Activated T-helper 17 cell treated with anti-CD3 and anti-CD28 coated beads, Interleukin-2, amount 50 U/mL, for 72 hours (primary cell): Measurements from ENCODE around the gene MSI2. TPM values are rescaled to one million over a fixed set of nuclear protein-coding genes. Genes with fewer than 3 reads are reported as not detected.
A peak's percentile ranks its signal among the peaks of the same experiment; 100 is the strongest.

Source experiments
- ATAC-seq: fragments of 150-1000 bp; cut with Tn5 transposase; replicated peaks from 2 replicates; pipeline ENCODE4 v1.10.0; 2021; ENCODE audit warnings: mild to moderate bottlenecking, moderate library complexity
- H3K27ac Mint-ChIP-seq: one replicate; pipeline ENCODE4 v1.8.0; 2022; ENCODE audit warnings: mixed read lengths
- H3K27me3 Mint-ChIP-seq: one replicate; pipeline ENCODE4 v1.8.0; 2022; ENCODE audit warnings: mixed read lengths
- H3K36me3 Mint-ChIP-seq: one replicate; pipeline ENCODE4 v1.8.0; 2022; ENCODE audit warnings: low read depth, mild to moderate bottlenecking, mixed read lengths
- H3K4me1 Mint-ChIP-seq: one replicate; pipeline ENCODE4 v1.8.0; 2022; ENCODE audit warnings: mixed read lengths
- H3K4me3 Mint-ChIP-seq: one replicate; pipeline ENCODE4 v1.8.0; 2022; ENCODE audit warnings: mild to moderate bottlenecking, mixed read lengths
- H3K9me3 Mint-ChIP-seq: one replicate; pipeline ENCODE4 v1.8.0; 2022; ENCODE audit warnings: mixed read lengths
- total RNA-seq, 2 donors: library from RNA; stranded (reverse); gene quantifications; one replicate each; pipeline ENCODE4 v1.2.3, GENCODE V29; 2022

Gene MSI2
- total RNA-seq, 2 donors from 2014 or later: 96.3 to 128 TPM

DNA sequence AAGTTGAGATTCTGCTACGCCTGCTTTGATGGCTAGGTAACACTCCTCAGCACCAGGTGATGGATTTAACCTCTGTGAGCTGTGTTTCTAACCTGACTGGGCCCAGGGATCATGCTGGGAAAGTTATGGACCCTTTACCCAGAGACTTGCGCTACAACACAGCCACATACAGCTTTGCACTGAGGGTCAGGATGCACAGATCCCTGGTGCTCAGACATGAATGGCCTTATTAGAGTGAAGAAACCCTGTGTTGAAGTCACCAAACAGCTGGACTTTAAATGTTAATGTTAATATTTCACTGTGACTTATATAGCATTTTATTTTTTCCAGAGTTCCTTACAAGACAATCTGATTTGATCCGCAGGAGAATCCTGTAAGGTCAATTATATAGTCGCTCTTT, 114.3 kb downstream of the MSI2 start:
- peaks cover 16% of the 10 kb centered on the region for H3K36me3 Mint-ChIP-seq
- no peaks in the 10 kb centered on the region for H3K9me3 Mint-ChIP-seq
- no peaks in the 10 kb centered on the region for H3K27me3 Mint-ChIP-seq
- peaks cover 33% of the 10 kb centered on the region for H3K4me1 Mint-ChIP-seq
- H3K27ac Mint-ChIP-seq: no peak overlapping the region
- no peak overlapping the region for H3K4me3 Mint-ChIP-seq
- ATAC-seq: no peak

DNA sequence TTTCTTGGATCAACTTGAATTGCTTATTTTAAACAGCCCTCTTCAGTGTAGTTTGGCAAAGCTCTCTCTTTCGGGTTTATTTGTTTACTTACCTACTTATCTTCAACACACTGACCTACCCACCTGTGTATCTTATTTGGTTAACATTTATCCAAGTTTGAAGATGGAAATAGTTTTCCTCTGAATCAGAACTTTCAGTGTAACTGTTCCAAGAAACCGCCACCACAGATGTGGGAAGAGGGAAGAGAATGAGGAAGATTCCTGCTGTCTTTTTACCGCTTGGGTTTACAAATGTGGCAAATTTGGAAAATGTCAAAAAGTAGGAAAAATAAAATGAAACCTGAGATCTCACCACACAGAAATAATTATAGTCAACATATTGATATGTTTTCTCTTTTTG, 115.8 kb downstream of the MSI2 start:
- H3K4me1 Mint-ChIP-seq: peaks cover 29% of the 10 kb centered on the region
- H3K36me3 Mint-ChIP-seq: peaks cover 20% of the 10 kb centered on the region
- no peak for ATAC-seq
- H3K27me3 Mint-ChIP-seq: no peaks in the 10 kb centered on the region
- H3K4me3 Mint-ChIP-seq: no peak overlapping the region
- no peaks in the 10 kb centered on the region for H3K9me3 Mint-ChIP-seq
- no peak overlapping the region for H3K27ac Mint-ChIP-seq

DNA sequence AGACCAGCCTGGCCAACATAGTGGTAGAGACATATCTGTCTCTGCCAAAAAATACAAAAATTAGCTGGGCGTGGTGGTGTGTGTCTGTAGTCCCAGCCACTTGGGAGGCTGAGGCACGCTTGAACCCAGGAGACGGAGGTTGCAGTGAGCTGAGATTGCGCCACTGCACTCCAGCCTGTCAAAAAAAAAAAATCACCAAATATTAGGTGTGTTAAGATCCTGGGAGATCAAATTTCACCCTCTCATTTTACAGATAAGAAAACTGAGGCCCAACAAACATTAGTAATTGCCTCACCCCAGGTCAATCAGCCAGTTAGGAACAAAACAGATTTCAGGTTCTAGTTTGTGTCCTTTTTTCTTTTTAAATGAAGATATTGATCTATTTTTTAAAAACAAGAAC, 116.7 kb downstream of the MSI2 start:
- ATAC-seq: no peak
- no peak overlapping the region for H3K27ac Mint-ChIP-seq
- no peaks in the 10 kb centered on the region for H3K9me3 Mint-ChIP-seq
- H3K4me3 Mint-ChIP-seq: no peak overlapping the region
- H3K4me1 Mint-ChIP-seq: peaks cover 28% of the 10 kb centered on the region
- H3K36me3 Mint-ChIP-seq: peaks cover 20% of the 10 kb centered on the region
- H3K27me3 Mint-ChIP-seq: no peaks in the 10 kb centered on the region

DNA sequence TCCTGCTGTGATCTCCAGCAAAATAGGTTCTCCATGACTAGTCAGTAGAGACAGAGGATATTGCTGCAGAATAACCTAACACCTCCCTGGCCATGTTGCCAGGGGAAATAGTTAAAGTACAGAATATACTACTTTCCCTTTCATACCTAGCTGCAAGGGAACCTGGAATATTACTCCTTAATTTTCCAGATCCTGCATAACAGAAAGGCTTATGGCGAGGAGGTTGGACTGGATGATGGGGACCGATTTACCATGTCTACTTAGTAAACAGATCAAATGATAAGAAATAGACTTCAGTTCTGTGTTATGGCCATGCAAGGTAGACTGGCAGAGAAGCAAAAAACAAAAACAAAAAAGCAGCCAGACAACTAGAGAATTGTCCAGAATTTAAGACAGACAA, 117.4 kb downstream of the MSI2 start:
- Mint-ChIP-seq H3K4me3 (no peak overlapping the region), H3K27ac (no peak overlapping the region), H3K27me3 (no peaks in the 10 kb centered on the region), H3K4me1 (peaks cover 26% of the 10 kb centered on the region), H3K9me3 (no peaks in the 10 kb centered on the region), H3K36me3 (peaks cover 20% of the 10 kb centered on the region)
- ATAC-seq: no peak

DNA sequence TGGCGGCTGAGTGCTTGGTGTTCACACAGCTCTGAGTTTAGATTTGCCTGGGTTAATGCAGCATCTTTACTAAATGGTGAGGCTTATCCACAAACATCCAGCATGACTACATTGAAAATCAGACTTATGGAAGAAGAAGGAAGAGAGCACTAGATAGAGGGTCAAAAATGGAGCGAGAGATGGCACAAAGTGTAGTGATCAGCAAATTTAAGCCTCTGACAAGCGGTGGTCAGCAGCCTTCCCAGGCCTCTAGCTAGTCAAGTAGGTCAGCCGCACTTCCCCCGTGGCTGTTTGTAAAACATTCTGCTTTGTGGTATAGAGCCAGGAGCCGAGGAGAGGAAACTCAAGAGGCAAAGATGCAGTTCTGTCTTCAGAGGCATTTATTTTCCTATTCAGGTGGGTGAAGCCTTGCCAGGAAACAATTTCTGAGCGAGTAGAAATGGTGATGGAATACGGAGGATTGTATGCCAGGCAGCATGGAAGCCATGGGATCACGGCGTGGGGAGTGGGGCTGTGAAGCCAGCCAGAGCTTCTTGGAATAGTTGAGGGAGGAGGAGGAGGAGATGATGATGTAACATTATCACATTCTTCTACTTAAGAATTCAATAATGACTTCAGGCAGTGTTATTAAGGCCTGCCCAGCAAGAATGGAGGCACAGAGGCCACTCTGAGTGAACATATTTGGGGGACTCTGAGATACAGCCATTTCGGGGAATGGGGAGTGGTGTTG, 118.9 kb downstream of the MSI2 start:
- peaks cover 32% of the 10 kb centered on the region for H3K36me3 Mint-ChIP-seq
- no peak overlapping the region for H3K4me3 Mint-ChIP-seq
- H3K27ac Mint-ChIP-seq: no peak overlapping the region
- H3K9me3 Mint-ChIP-seq: no peaks in the 10 kb centered on the region
- peaks cover 25% of the 10 kb centered on the region for H3K4me1 Mint-ChIP-seq
- no peak for ATAC-seq
- H3K27me3 Mint-ChIP-seq: no peaks in the 10 kb centered on the region

DNA sequence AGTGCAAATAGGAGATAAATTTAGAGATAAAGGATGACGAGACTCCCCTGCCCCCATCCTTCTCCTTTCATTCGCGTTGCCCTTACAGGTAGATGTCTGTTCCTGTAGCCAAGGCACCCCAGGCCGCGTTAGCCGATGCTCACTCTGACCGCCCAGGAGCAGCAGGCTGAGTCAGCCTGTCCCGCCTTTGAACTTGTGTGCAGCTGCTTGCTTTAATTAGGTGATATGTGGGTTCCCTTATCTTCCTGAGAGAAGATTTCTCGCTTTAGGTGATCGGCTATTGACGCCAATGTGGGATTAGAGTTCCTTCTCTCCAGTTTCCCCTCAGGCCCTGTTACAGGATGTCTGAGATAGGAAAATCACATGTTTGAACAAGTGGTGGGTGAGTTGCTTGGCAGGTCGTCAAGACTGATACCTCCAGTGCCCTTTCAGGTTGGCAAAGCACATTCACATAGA, 119.5 kb downstream of the MSI2 start:
- ATAC-seq: no peak
- peaks cover 25% of the 10 kb centered on the region for H3K4me1 Mint-ChIP-seq
- H3K27ac Mint-ChIP-seq: no peak overlapping the region
- H3K9me3 Mint-ChIP-seq: no peaks in the 10 kb centered on the region
- no peak overlapping the region for H3K4me3 Mint-ChIP-seq
- H3K27me3 Mint-ChIP-seq: no peaks in the 10 kb centered on the region
- peaks cover 32% of the 10 kb centered on the region for H3K36me3 Mint-ChIP-seq

DNA sequence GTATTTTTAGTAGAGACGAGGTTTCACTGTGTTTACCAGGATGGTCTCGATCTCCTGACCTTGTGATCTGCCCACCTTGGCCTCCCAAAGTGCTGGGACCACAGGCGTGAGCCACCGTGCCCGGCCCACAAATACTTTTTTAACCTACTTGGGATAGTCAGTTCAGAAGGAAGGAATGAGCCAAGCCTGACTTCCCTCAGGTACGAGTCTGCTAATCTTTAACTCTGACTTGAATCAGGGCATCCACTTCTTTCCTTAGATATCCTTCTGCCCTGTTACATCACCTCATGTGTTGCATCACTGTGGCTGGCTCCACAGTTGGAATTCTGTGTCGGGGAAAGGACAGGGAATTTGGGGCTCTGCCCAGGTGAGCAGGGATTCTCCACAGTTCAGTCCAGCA, 120.8 kb downstream of the MSI2 start:
- H3K4me1 Mint-ChIP-seq: peaks cover 28% of the 10 kb centered on the region
- ATAC-seq: no peak
- peaks cover 2% of the 10 kb centered on the region for H3K9me3 Mint-ChIP-seq
- H3K4me3 Mint-ChIP-seq: no peak overlapping the region
- H3K36me3 Mint-ChIP-seq: peaks cover 31% of the 10 kb centered on the region
- no peak overlapping the region for H3K27ac Mint-ChIP-seq
- H3K27me3 Mint-ChIP-seq: no peaks in the 10 kb centered on the region

DNA sequence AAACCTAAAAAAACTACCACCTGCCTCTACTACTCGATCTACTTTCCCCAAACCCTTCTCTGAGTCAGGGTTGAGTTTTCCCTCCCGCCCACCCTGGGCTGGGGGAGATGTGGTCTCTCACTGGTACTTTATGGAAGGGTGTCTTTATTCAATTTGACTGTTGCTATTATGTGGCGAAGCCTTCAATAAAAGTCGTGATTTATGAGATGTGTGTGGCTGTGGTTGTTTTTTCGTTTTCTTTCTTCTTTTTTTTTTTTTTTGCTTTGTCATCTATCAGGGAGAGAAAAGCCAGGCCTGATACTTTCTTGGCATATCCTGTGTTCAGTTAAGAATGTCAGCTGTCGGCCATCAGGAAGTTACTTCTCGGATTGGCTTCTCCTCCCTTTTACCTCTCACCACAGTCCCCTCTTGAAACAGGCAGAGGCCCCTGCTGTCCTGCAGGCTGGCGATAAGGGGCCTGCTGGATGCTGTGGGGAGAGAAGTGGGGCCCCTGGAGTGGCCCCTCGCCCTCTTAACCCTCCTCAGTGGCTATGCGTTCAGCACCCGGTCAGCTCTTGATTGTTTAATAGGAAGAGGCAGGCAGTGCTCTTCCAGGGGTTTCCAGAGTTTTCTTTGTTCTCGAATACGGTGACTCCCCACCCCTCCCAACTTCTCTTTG, 123.0 kb downstream of the MSI2 start:
- Mint-ChIP-seq H3K27ac (peak overlapping the region; percentile 70), H3K9me3 (peaks cover 10% of the 10 kb centered on the region), H3K27me3 (no peaks in the 10 kb centered on the region), H3K4me3 (peak overlapping the region; percentile 12), H3K36me3 (peaks cover 33% of the 10 kb centered on the region), H3K4me1 (peaks cover 28% of the 10 kb centered on the region)
- peak; percentile 90 for ATAC-seq

DNA sequence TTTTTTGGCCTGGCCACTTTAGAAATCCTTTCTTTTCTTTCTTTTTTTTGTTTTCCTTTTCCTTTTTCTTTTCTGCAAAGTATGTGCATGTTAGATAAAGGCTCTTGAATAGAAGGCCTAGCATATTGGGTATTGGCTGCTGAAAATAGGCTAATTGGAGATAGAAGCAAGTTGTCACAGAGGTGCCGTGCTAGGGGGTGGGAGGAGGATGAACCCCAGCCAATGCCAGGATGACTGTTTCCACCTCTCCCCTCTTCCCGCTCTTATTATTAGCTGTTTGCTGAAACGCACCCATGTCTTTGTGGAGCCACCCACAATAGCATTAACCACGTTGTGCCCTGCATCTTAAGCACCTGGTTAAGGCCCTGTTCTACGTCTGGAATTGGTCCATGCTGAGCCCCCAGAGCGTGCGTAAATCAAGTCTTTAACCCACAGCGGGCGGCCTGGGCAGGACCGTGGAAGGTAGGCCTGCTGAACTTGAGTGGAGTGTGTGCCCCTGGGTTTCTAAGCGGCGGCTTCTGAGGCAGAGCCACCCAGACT, 123.6 kb downstream of the MSI2 start:
- Mint-ChIP-seq H3K4me1 (peaks cover 28% of the 10 kb centered on the region), H3K36me3 (peaks cover 39% of the 10 kb centered on the region), H3K4me3 (no peak overlapping the region), H3K9me3 (peaks cover 15% of the 10 kb centered on the region), H3K27ac (peak overlapping the region; percentile 70), H3K27me3 (no peaks in the 10 kb centered on the region)
- no peak for ATAC-seq

DNA sequence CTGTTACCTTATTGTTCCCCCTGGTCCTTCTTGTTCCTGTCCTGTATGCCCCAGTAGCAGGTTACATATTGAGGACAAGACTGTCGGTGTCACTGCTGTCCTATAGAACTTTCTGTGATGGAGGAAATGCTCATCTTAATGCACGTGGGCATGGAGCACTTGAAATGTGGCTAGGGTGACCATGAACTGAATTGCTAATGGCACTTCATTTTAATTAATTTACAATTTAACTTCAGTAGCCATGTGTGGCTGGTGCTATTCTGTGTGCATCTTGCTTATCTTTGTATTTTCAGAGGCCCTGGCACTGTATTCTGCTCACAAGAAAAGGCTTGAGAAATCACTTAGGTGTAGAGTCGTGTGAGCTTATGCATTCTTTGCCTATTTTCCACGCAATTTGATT, 125.2 kb downstream of the MSI2 start:
- Mint-ChIP-seq H3K36me3 (peaks cover 44% of the 10 kb centered on the region), H3K4me3 (no peak overlapping the region), H3K27me3 (no peaks in the 10 kb centered on the region), H3K9me3 (peaks cover 28% of the 10 kb centered on the region), H3K27ac (no peak overlapping the region), H3K4me1 (peaks cover 22% of the 10 kb centered on the region)
- no peak for ATAC-seq

DNA sequence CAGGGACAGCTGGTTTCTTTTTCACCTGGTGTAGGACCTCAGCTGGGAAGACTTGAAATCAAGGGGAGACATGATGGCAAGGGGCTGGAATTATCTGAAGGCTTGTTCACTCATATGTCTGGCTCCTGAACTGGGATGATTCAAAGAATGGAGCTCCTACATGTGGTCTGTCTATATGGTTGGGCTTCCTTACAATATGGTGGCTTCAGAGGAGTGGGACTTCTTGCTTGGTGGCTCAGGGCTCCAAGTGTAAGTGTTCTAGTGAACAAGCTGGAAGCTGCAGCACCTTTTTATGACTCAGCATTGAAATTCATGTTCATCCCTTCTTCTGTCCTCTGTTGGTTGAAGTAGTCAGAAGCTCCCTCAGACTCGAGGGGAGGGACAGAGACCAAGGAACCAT, 127.9 kb downstream of the MSI2 start:
- no peaks in the 10 kb centered on the region for H3K27me3 Mint-ChIP-seq
- H3K9me3 Mint-ChIP-seq: peaks cover 35% of the 10 kb centered on the region
- peaks cover 15% of the 10 kb centered on the region for H3K4me1 Mint-ChIP-seq
- H3K27ac Mint-ChIP-seq: peak overlapping the region; percentile 13
- no peak for ATAC-seq
- peaks cover 51% of the 10 kb centered on the region for H3K36me3 Mint-ChIP-seq
- no peak overlapping the region for H3K4me3 Mint-ChIP-seq

DNA sequence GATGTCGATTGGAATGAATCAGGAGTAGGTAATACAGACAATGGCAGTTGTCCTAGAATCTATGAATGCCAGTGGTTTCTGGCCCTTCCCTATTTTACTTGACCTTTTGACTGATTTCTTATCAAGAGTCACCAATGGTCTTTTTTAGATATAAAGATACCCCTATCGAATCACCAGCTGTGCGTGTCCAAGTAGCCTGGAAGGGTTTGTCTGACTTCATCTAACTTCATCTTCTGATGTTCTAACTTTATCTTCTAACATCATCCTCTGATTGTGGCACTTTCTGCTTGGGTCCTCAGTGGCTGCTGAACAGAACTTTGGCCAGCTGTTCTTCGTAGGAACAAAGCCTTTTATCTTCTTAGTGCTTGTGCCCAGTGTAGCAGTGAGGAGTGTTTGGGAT, 129.7 kb downstream of the MSI2 start:
- H3K36me3 Mint-ChIP-seq: peaks cover 47% of the 10 kb centered on the region
- peaks cover 35% of the 10 kb centered on the region for H3K9me3 Mint-ChIP-seq
- ATAC-seq: no peak
- H3K4me3 Mint-ChIP-seq: no peak overlapping the region
- H3K27me3 Mint-ChIP-seq: no peaks in the 10 kb centered on the region
- H3K27ac Mint-ChIP-seq: peak overlapping the region; percentile 13
- peaks cover 6% of the 10 kb centered on the region for H3K4me1 Mint-ChIP-seq

DNA sequence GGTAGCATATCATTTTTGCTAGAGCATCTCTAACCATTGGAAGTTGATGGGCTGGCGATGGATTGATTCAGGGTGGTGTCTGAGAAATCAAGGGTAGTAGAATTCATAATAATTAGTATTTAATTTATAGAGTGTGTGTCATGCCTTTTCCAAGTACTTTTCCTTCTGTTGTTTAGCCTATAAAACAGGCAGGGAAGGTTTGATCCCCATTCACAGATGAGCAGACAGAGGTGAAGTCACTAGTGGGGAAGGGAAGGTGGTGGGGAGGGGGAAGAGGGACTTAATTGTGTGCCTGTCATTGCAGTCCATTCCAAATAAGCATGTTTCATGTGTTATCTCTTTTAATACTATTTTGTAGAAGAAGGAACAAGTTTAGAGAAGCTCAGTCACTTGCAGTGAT, 131.3 kb downstream of the MSI2 start:
- H3K4me3 Mint-ChIP-seq: no peak overlapping the region
- peaks cover 29% of the 10 kb centered on the region for H3K9me3 Mint-ChIP-seq
- H3K36me3 Mint-ChIP-seq: peaks cover 53% of the 10 kb centered on the region
- H3K27ac Mint-ChIP-seq: no peak overlapping the region
- ATAC-seq: no peak
- H3K4me1 Mint-ChIP-seq: no peaks in the 10 kb centered on the region
- no peaks in the 10 kb centered on the region for H3K27me3 Mint-ChIP-seq

DNA sequence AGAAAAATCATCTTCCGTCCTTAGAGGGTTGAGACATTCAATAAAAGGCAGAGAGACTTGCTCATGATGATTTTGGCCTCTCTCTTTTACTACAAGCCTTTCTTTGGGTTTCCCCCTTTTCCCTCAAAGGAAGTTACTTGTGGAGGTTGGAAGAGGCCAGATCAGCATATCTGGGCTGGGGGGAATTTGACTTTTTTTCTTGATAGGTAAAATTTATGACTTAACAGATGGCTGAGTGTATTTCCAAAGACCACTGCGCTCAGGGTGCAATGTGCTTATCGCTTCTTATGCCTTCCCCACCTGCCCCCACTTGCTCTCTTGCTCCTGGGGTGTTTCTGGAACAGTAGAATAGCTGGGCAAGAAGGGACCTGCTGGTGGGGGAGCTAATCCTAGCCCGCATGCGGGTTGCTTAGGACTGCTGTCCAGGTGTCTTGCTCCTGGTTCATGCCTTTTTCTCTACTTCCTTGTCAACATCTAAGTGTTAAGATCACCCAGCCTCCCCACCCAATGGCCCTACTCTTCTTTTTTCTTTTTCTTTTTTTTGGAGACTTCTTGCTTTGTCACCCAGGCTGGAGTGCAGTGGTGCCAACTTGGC, 131.9 kb downstream of the MSI2 start:
- Mint-ChIP-seq H3K27me3 (no peaks in the 10 kb centered on the region), H3K27ac (no peak overlapping the region), H3K4me1 (no peaks in the 10 kb centered on the region), H3K36me3 (peaks cover 54% of the 10 kb centered on the region), H3K9me3 (peaks cover 25% of the 10 kb centered on the region), H3K4me3 (no peak overlapping the region)
- ATAC-seq: no peak

DNA sequence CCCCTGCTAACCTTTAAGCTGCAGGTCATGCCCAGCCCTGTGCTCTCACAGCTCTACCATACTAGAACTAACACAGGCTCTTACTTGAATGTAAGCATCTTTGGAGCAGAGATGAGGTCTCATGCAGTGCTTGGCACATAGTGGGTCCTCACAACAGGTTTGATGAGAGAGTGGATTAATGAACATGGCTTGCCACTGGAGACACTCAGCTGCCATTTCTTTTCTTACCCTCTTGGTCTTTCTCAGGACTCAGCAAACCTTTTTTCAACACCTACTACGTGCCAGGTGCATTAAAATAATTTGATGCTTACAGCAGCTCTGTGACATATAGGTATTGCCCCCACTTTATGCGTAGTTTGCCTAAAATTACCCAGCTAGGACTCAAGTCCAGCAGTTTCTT, 133.2 kb downstream of the MSI2 start:
- Mint-ChIP-seq H3K9me3 (peaks cover 25% of the 10 kb centered on the region), H3K4me1 (no peaks in the 10 kb centered on the region), H3K27me3 (no peaks in the 10 kb centered on the region), H3K4me3 (no peak overlapping the region), H3K36me3 (peaks cover 54% of the 10 kb centered on the region), H3K27ac (peak overlapping the region; percentile 16)
- ATAC-seq: no peak
